ENCODE data around the gene JMY.
"Not testable (repeated sequence)": the region's sequence is repeated elsewhere in the genome, so short reads cannot be mapped to it uniquely, and the experiment has no call there.

The JMY gene

DNA sequence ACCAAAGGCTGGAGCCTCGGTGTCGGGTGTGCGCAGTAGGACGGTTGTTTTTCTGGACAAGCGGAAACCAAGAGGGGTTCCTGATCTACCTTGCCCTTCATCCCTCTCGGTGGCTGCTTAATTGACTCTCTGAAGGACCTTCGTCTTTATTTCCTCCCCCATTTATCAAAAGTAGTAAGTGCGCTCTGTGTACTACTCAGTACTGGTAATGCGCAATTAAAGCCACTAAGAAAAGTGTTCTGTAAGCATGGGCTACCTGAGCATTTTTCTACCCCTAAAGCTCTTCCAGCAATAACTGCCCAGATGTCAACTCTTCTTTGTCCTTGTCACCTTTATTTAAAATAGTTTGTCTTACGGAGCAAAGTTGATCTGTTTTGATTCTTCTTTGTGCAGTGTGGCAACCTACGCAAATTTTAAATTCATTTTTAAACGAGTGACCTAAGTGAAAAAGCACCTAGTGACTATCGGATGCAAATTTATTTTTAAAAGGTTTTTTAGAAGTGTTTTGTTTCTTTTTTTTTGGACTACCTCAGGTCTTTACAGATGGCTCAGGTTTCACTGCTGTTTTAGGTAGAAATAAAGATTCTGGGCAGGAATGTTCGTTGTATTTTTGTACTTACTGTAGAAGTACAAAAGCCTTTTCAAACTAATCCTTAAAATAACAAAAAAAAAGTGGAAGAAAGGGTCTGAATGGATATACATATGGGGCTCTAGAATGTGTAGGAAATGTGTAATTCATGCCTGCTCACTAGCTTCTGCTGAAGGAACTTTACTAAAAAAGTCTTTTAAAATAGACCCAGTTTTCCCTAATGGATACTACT, 2.0 kb downstream of the JMY start:
- no peak for DNase-seq (ENCODE audit: low read depth in 2 of 2)

DNA sequence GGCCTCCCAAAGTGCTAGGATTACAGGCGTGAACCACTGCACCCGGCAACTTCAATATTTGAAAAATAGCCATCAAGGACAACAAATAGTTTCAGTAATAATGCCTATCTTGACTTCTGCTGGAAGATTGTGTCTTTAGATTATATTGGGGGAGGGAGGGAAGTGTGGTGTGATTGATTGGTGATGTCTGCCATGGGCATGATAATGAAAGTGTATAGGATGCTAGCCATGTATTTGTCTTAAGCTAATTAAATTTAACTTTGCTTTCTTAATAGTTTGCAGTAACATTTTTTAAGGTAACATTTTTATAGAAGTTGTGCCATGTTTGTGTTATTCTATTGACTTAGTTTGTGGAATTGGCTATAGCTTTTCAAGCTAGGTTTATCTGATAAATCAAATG, 4.6 kb downstream of the JMY start:
- DNase-seq (ENCODE audit: low read depth in 2 of 2): no peak

DNA sequence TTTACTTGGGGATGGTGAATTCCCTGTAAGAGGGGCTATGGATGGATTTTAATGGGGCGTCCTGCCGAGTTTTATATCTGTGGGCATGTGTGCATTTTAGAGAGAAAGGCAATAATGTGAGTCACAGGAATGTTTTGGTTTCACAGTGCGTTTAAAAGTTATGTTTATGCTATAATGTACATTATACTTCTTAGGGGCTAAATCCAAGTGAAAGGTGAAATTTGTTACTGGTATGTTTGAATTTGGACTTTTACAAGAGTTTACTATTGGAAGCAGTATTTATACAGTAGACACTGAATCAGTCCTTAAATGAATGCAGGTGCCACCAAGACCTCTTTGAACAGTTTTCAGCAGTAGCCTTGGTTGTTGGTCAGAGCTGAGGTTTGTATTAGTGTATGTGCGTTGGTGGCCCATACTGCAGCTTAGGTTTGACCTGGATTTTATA, 5.6 kb downstream of the JMY start:
- DNase-seq (ENCODE audit: low read depth in 2 of 2): no peak

DNA sequence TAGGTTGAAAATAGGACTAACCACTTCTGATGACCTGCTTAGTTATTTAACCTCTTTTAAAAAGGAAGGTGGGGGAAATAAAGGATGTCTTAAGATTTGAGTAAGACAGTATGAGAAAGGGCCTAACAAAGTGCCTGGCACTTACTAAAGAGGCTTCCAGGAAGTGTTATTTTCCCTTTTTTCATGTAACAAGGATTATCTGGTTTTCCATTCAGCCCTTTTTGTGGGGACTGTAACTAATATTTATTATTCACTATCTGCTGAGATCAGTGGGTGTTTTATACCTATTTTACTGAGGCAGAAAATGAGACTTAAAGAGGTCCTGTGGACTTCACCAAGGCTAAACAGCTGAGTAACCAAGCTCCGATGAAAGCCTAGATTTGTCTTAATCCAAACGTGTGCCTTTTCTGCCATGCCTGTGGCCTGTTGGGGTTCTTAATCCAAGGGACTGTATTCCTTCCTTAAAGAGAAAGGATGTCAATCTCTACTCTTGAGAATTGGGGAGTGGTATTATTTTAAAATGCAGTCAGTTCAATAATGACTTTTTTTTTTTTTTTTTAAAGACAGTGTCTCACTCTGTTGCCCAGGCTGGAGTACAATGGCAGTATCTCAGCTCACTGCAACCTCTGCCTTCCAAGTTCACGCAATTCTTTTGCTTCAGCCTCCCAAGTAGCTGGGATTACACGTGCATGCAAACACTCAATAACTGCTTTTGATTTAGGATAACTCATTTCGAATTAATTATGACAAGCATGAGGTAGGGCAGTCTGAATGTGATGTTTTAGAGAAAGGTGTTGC, 6.5 kb downstream of the JMY start:
- DNase-seq (ENCODE audit: low read depth in 2 of 2): no peak

DNA sequence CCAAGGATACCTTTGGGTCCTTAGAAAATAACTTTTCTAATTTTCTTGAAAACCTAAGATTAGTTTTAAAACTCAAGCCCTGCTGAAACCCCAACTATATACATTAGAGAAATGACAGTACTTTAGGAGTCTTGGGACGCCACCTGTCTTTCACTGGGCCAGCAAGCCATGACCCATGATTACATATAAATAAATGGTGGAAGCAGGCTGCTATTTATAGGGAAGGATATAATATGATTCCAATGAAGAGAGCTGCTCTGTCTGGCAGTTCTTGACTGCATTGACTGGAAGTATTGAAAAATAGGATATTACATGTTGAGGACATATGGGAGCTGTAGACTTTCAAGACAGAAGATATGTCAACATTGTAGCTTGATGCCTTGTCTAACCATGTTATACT, 7.3 kb downstream of the JMY start:
- no peak for DNase-seq (ENCODE audit: low read depth in 2 of 2)

DNA sequence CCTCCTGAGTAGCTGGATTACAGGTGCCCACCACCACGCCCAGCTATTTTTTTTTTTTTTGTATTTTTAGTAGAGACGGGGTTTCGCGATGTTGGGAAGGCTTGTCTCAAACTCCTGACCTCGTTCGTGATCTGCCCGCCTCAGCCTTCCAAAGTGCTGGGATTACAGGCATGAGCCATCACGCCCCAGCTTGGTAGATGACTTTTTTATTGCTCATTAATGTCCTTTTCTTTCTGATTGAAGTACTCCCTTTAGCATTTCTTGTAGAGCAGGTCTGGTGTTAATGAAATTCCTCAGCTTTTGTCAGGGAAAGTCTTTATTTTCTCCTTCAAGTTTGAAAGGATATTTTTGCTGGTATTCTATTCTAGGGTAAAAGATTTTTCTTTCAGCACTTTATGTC, 18.1 kb downstream of the JMY start:
- not testable (repeated sequence) for DNase-seq (ENCODE audit: low read depth in 2 of 2)

DNA sequence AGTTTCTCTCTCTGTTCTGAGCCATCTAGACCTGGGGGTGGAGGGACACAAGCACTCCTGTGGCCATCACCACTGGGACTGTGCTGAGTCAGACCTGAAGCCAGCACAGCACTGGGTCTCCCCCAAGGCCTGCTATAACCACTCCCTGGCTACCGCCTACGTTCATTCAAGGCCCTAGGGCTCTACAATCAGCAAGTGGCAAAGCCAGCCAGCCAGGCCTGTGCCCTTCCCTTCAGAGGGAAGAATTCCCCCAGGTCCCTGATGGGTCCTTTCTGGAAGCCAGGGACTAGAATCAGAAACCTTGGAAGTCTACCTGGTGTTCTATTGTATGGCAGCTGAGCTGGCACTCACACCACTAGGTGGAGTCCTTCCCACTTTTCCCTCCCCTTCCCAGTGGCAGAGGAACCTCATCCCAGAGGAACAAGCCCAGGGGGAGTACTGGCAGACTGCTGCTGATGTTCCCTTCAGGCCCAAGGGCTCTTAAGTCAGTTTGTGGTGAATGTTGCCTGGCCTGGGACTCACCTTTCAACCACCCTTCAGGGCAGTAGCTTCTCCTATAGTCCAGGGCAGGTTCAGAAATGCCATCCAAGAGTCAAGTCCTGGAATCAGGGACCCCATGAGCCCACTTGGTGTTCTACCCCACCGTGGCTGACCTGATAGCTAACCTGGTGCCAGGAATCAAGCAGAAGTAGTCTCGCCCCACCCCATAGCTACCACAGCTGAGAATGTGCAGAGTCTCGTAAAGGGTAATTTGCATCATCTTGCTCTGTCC, 20.0 kb downstream of the JMY start:
- no peak for DNase-seq (ENCODE audit: low read depth in 2 of 2)

DNA sequence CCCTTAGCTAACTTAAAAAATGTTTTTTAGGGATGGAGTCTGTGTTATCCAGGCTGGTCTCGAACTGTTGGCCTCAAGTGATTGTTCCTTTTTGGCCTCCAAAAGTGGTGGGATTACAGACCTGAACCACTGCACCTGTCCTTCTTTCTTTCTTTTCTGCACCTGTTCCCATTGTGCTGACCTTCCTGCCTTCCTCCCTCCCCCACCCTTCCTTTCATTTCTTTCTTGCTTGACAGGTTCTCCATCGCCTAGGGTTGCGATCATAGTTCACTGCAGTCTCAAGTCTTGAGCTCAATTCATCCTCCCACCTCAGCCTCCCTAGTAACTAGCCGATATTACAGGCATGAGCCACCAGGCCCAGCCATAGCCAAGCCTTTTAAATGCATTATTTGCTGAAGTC, 20.6 kb downstream of the JMY start:
- DNase-seq (ENCODE audit: low read depth in 2 of 2): no peak

DNA sequence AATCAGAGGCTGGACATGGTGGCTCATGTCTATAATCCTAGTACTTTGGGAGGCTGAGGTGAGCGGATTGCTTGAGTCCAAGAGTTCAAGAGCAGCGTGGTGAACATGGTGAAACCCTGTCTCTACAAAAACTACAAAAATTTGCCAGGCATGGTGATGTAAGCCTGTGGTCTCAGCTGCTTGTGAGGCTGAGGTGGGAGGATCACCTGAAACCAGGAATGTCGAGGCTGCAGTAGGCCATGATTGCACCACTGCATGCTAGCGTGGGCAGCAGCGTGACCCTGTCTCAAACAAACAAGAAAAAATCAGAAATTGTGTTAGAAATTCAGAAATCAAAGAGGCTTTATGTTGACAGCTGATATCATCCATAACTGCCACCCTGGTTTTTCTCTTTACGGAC, 21.4 kb downstream of the JMY start:
- no peak for DNase-seq (ENCODE audit: low read depth in 2 of 2)

DNA sequence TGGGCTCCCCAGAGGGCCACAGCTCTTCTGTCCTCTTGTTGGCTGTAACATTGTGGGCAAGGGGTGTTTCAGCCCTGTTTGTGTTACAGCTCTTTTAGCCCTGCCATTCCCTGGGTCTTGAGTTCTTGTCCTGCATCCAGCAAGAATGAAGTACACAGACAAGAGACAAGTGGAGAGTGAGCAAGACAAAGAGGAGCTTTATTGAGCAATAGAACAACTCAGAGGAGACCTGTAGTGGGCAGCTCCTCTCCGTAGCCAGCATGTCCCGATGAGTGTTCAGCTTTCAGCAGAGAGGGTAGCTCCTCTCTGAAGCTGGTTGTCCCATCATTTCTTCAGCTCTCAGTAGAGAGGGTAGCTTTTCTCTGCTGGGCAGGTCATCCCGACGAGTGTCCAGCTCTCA, 22.9 kb downstream of the JMY start:
- no peak for DNase-seq (ENCODE audit: low read depth in 2 of 2)

DNA sequence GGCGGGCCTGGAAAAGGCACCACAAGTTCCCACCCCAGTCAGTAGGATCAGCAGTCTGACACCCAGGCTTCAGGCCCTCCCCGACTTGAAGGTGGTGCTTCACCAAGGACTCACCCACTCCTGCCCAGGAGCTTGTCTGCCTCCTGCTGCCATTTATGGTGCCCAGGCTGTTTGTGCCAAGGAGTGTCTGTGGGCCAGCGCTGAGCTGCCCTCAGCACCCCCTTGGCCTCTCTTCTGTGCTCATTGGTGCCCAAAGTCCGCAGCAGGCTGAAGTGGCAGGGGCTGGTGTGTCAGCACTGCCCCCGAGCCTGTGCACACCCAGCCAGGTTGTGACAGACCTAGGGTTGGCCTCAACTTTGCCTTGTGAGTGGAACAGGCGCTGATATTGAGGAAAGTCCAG, 23.5 kb downstream of the JMY start:
- no peak for DNase-seq (ENCODE audit: low read depth in 2 of 2)

DNA sequence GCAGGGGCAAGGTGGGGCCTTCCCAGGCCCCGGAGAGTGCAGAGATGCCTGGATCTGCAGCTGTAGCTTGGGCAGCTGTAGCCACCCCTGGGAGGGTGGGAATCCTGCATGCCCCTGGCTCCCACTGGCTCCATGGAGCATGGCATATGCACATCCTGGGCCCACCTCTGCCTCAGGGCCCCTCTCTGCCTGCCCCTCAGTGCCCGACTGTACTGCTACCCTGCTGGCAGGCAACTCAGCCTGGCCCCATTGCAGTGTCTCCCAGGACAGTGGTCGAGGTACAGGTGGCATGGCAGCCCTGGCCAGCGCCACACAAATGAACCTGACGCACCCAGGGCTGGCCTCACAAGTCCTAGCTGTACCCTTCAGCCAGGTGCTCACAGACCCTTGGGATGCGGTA, 23.9 kb downstream of the JMY start:
- no peak for DNase-seq (ENCODE audit: low read depth in 2 of 2)

DNA sequence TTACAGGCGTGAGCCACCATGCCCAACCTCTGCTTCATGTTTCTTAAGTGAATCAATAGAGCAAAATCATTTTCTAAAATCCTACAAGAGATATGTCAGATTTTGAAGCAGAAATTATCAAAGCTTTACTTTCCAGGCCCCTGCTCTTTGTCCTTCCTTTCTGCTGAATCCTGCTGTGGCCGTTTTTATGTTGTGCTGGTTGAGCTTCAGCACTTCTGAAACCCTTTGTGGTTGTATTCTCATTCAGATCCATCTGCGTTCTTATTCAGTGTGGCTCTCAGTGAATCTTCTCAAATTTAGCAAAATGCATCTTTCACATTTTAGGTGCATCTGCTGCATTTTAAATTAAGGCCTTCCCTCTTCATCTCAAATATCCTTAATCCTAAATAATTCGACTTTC, 26.0 kb downstream of the JMY start:
- DNase-seq (ENCODE audit: low read depth in 2 of 2): no peak

DNA sequence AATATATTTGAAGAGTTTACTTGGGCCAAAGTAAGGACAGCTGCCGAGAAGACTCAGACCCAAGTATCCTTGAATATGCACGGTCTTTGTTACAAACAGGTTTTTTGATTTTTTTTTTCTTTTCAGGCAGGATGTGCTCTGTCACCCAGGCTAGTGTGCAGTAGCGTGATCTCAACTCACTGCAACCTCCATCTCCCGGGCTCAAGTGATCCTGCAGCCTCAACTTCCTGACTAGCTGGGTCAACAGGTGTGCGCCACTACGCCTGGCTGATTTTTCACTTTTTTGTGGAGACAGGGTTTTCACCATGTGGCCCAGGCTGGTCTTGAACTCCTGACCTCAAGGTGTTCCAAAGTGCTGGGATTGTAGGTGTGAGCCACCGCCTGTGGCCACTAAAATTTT, 27.4 kb downstream of the JMY start:
- DNase-seq (ENCODE audit: low read depth in 2 of 2): no peak

DNA sequence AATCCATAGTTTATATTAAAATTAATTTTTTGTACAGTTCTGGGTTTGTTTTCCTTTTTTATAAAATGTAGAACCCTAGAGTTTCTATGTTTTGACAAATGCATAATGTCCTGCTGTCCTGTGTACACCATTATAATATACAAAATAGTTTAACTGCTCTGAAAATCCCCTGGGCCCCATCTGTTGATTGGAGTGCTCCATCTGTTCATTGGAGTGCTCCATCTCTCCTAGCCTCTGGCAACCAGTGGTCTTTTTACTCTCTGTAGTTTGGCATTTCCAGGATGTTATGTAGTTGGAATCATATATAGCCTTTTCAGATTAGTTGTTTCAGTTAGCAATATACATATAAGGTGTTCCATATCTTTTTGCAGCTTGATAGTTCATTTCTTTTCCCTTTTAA, 31.2 kb downstream of the JMY start:
- DNase-seq (ENCODE audit: low read depth in 2 of 2): no peak

DNA sequence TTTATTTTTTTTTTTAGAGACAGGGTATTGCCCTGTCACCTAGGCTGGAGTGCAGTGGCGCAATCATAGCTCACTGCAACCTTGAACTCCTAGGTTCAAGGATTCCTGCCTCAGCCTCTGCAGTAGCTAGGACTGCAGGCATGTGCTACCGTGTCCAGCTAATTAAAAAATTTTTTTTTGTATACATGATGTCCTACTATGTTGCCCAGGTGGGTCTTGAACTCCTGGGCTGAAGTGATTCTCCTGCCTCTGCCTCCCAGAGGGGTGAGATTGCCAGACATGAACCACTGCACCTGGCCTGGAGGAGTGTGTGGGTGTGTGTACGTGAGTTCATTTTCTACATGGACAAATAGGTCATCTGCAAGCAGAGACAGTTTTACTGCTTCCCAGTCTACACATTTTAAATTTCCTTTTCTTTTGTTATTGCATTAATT, 33.8 kb downstream of the JMY start:
- no peak for DNase-seq (ENCODE audit: low read depth in 2 of 2)

DNA sequence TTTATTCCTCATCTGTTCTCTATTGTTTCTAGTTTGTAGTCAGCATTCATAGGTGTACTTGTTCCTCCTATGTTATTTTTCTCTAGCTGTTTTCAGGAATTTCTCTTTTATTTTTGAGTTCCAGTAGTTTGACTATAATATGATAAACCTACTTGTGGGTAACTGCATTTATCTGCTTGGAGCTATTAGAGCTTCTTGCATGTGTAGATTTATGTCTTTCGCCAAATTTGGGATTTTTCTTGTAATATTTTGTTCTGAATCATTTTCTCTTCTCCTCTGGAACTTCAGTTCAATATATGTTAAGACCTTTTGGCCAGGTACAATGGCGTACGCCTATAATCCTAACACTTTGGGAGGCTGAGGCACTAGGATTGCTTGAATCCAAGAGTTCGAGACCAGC, 37.4 kb downstream of the JMY start:
- DNase-seq (ENCODE audit: low read depth in 2 of 2): no peak

DNA sequence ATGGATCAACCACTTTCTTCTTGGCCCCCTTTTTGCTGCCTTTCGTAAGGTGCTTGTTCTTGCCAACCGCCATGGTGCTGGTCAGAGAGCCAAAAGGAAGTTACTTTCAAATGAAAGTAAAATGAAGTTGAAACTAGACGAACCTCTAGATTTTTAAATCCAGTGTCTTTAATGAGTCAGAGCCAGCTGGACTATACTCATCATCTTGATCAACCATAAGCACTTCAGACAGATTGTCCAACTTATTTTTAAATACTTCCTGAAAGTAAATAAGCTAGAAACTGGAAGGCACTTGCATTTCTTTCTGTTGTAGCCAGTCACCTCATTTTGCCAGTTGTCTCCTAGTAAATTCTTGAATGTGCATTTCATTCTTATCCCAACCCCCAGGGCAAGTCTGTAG, 48.9 kb downstream of the JMY start:
- DNase-seq (ENCODE audit: low read depth in 2 of 2): no peak

DNA sequence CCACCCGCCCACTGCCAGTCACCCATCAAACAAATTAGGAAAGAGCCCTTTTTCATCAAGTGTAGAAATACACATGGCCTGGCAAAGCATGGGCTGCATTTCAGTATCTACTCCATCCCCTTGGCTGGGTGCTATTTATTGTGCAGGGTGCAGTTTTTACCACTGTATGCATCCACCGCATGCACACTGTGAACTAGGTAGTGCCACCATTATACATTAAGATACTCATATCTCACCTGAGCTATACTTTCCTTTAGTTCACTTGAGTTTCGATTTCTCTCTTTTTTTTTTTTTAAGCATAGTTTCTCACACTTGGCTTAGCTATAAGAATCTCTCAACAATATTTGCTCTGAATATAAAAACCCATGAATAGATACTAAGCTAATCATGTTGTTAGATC, 49.4 kb downstream of the JMY start:
- DNase-seq (ENCODE audit: low read depth in 2 of 2): no peak

DNA sequence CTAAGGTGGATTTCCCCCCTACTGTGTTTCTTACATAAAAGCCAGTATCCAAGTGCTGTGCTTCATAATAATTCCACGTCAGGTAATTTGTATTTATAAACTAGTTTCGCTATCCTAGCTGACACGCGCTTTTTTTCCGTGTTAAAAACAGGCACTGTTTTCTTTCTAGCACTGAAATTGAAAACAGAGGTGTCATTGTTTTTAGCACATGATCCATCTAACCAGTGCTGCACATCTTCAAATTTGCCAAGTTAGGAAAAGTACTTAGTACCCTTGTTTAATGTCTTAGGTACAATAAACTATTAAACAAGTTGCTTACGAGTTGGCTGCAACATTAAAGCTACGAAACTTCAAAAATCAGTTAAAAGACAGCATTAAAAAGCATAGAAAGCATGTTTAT, 49.9 kb downstream of the JMY start:
- DNase-seq (ENCODE audit: low read depth in 2 of 2): no peak

DNA sequence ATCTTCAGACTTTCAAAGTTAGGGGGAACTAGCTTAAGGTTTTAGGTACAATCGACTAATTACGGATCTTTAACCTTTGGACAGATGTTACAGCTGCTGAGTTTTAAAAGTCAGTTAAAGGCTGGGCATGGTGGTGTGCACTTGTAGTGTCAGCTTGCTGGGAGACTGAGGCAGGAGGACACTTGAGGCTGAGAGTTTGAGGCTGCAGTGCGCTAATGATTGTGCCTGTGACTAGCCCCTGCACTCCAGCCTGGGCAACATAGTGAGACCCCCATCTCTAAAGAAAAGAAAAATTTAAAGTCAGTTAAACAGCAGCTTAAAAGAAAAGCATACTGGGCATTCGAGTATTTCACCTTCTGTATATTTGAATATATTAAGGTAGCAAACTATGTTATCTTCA, 51.4 kb downstream of the JMY start:
- no peak for DNase-seq (ENCODE audit: low read depth in 2 of 2)

DNA sequence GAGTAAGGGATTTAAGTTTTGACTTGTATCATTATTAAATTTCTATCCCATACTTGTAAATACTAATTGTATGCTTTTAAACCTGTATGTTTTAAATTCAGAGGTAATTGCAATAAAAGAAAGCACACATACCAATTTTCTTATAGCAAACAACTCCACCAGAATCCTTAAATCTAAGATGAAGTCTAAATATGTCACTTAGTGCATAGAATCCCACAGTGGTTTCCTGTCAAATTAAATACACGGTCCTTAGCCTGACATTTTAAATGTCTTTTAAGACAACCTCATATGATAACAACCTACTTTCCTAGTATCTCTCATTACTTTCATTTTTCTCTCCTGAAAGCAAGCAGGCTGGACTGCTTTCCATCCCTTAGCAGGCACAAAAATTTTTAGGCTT, 52.0 kb downstream of the JMY start:
- no peak for DNase-seq (ENCODE audit: low read depth in 2 of 2)

DNA sequence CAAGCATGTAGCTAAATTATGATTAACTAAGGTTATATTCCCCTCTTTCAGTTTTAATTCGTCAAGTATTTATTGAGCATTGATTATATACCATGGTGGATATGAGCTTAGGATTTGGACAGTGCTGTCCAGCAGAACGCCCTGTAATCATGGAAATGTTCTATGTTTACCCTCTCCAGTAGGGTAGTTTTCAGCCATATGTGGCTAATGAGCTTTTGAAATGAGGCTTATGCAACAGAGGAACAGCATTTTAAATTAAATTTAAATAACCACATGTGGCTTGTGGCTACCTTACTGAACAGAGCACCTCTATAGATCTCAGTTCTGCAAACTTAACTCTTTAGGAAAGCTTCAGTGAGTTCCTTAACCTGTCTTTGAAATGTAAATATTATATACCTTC, 59.1 kb downstream of the JMY start:
- no peak for DNase-seq (ENCODE audit: low read depth in 2 of 2)

All from stimulated activated CD4-positive, alpha-beta T cell treated with anti-CD3 and anti-CD28 coated beads, Interleukin-12 subunit alpha, Interleukin-12 subunit beta, amount 100 ng/mL, for 24 hours (primary cell).